ENCODE results near the gene ARMC3. TPM values are rescaled to one million over a fixed set of nuclear protein-coding genes. Genes with fewer than 3 reads are reported as not detected.
"Not testable (repeated sequence)": the region's sequence is repeated elsewhere in the genome, so short reads cannot be mapped to it uniquely, and the experiment has no call there.

ARMC3 gene
- total RNA-seq, 2 experiments from 2014 or later, result not detected

DNA sequence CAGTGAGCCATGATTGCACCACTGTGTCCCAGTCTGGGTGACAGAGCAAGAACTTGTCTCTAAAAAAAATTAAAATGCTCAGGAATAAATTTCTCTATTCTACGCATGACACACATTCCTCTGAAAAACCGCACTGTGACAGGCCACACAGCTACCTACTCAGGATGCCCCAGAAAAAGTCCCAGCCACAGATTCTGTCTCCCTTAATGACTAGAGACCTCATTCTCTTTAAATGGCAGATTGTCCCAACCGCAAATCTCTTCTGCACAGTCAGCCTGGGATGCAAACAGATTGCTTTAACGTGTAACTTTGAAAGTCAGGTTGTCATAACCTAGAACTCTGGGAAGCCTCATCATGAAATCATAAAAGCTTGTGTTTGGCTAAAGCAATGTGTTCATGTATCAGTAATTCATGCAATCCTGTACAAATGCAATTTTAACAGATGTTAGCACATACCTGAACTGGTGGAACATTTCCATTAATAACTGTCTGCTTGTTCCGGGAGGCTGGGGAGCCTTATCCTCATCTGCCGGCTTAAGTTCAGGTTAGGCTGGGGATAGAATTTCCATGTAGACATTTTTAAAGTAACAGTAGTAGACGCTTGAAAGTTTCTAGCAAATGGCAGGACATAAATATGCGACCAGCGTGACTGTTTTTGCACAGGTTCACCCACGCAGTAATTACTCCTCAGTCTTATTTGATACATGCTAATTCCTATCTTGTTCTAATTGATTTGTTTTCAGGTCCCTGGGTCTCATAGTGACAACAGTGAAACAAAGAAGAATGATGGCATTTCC lies 141.4 kb downstream of the ARMC3 start:
- no peaks in the 10 kb centered on the region for H3K36me3 Mint-ChIP-seq (ENCODE audit: low read depth)
- H3K27me3 Mint-ChIP-seq, result no peaks in the 10 kb centered on the region
- H3K27ac Mint-ChIP-seq, result no peak overlapping the region
- ChIA-PET CTCF (interaction anchor here (0.7 to 1.2 kb wide), 4 partner anchors 16 to 1085 kb away, joined by 3 to 4 read pairs (median 3); no protein-coding TSS in a partner anchor), POLR2A (no interaction called here)
- H3K9me3 Mint-ChIP-seq, result no peaks in the 10 kb centered on the region
- no peak overlapping the region for H3K4me3 Mint-ChIP-seq
- DNase-seq, result no peak
- peaks cover 8% of the 10 kb centered on the region for H3K4me1 Mint-ChIP-seq

DNA sequence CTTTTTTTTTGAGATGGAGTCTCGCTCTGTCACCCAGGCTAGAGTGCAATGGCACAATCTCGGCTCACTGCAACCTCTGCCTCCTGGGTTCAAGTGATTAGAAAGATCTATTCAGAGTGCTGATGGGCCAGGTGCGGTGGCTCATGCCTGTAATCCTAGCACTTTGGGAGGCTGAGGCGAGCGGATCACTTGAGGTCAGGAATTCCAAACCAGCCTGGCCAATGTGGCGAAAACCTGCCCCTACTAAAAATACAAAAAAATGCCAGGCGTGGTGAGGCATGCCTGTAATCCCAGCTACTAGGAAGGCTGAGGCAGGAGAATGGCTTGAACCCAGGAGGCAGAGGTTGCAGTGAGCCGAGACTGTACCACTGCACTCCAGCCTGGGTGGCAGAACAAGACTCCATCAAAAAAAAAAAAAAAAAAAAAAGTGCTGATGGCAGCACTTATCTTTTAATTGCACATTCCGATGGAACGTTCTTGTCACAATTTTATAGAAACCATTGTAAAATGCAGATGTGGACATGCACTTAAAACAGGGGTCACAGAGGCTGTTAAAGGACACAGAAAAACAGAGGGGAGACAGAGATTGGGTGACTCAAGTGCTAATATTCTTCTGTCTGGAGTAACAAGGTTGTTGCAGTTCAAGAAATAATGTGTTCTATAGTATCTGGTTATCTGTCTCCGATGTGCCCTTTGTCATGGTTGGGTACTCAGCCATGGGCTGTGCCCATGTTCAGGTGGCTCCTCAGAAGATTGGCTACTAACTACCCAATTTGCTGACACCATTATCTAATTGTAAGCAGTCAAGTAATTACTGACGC lies 142.4 kb downstream of the ARMC3 start:
- H3K9me3 Mint-ChIP-seq; CTCF ChIA-PET; H3K4me1 Mint-ChIP-seq; H3K27ac Mint-ChIP-seq; H3K4me3 Mint-ChIP-seq; POLR2A ChIA-PET; H3K27me3 Mint-ChIP-seq; DNase-seq; H3K36me3 Mint-ChIP-seq (ENCODE audit: low read depth): not testable (repeated sequence)

DNA sequence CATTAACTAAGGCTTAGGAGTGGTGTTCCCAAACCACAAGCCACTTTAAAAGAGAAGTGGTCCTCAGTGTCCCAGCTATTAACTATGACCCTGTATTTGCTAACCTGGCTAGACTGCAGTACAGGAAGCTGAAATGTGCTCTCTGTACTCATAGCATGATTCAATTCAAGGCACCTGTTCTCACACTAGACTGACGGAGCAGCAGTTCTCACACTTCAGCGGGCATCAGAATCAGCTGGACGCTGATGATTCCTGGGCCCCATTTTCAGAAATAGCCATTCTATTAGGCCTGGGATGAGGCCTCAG lies 143.0 kb downstream of the ARMC3 start:
- DNase-seq, result no peak
- Mint-ChIP-seq H3K4me3 (no peak overlapping the region), H3K9me3 (no peaks in the 10 kb centered on the region), H3K36me3 (ENCODE audit: low read depth) (no peaks in the 10 kb centered on the region), H3K4me1 (peaks cover 8% of the 10 kb centered on the region), H3K27ac (no peak overlapping the region), H3K27me3 (no peaks in the 10 kb centered on the region)
- ChIA-PET POLR2A (no interaction called here), CTCF (no interaction called here)

DNA sequence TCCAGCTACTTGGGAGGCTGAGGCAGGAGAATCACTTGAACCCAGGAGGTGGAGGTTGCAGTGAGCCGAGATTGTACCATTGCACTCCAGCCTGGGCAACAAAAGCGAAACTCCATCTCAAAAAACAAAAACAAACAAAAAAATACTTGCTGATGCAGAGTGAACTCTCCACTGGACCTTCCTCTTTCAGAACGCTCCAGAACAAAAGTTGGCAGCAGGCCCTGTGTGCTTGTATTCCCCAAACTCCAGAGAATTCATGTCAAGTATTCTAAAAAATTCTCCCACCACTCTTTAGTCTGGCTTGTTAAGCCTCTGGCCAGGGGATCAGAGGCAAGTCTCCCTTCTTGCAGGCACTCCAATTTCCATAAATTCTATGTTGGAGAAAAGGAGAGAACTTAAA lies 144.7 kb downstream of the ARMC3 start:
- H3K27ac Mint-ChIP-seq; DNase-seq; H3K27me3 Mint-ChIP-seq; H3K9me3 Mint-ChIP-seq; H3K4me1 Mint-ChIP-seq; POLR2A ChIA-PET; H3K4me3 Mint-ChIP-seq; CTCF ChIA-PET; H3K36me3 Mint-ChIP-seq (ENCODE audit: low read depth): not testable (repeated sequence)

DNA sequence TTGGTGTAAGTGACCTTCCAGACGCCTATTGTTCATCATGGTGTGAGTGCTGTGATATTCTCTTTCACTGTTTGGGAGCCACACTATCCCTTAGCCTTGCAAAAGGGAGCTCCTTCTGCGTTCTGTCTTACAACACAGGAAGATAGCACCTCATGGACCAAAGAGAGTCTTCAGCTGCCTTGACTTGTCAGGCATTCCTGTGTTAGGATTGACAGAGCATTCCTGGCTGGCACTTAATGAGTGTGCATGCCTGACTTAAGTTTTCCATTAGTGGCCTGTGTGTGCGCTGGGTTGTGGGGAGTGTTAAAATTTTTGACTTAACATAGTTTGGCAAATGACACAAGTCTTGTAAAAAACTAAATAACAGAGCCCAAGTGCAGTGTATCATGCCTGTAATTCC lies 145.7 kb downstream of the ARMC3 start:
- CTCF ChIA-PET, result no interaction called here
- no peaks in the 10 kb centered on the region for H3K9me3 Mint-ChIP-seq
- no peak overlapping the region for H3K27ac Mint-ChIP-seq
- H3K27me3 Mint-ChIP-seq, result peaks cover 9% of the 10 kb centered on the region
- H3K4me1 Mint-ChIP-seq, result peaks cover 5% of the 10 kb centered on the region
- DNase-seq, result no peak
- POLR2A ChIA-PET, result no interaction called here
- no peaks in the 10 kb centered on the region for H3K36me3 Mint-ChIP-seq (ENCODE audit: low read depth)
- no peak overlapping the region for H3K4me3 Mint-ChIP-seq

DNA sequence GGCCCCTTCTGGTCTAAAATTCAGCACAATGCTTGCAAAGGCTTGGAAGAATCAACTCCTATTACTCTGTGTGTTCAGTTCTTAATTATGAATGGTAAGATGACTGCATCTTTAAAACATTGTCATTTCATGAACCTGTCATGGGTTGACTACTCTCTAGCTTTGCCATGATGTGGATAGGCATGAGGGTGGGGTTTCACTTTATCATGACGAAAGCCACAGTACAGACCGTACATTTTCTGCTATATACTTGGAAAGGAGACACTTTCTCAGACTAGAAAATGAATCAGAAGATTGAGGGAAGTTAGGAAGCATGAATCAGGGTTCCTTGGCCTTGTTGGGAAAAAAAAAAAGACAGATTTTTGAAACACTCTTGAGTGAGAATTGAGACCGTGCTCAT lies 147.8 kb downstream of the ARMC3 start:
- no peaks in the 10 kb centered on the region for H3K9me3 Mint-ChIP-seq
- H3K36me3 Mint-ChIP-seq (ENCODE audit: low read depth), result no peaks in the 10 kb centered on the region
- DNase-seq, result no peak
- ChIA-PET CTCF (no interaction called here), POLR2A (no interaction called here)
- H3K4me1 Mint-ChIP-seq, result peaks cover 3% of the 10 kb centered on the region
- H3K27me3 Mint-ChIP-seq, result peaks cover 19% of the 10 kb centered on the region
- no peak overlapping the region for H3K27ac Mint-ChIP-seq
- H3K4me3 Mint-ChIP-seq, result no peak overlapping the region

DNA sequence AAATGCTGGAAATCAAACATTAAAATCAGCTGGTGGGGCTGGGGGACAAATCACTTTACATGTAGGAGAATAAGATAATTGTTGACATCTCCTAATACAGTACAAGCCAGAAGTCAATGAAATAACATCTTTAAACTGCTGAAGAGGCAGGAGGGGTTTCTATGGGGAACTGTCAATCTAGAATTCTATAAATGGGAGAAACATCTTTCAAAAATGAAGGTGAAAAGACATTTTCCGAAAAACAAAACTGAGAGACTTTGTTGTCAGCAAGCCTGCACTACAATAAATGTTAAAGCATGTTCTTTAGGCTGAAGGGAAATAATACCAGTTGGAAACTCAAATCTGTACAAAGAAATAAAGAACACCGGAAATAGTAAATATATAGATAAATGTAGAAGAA lies 150.3 kb downstream of the ARMC3 start:
- Mint-ChIP-seq H3K27me3 (peaks cover 35% of the 10 kb centered on the region), H3K4me3 (no peak overlapping the region), H3K4me1 (no peaks in the 10 kb centered on the region), H3K27ac (no peak overlapping the region), H3K36me3 (ENCODE audit: low read depth) (no peaks in the 10 kb centered on the region), H3K9me3 (no peaks in the 10 kb centered on the region)
- CTCF ChIA-PET, result no interaction called here
- POLR2A ChIA-PET, result no interaction called here
- no peak for DNase-seq

DNA sequence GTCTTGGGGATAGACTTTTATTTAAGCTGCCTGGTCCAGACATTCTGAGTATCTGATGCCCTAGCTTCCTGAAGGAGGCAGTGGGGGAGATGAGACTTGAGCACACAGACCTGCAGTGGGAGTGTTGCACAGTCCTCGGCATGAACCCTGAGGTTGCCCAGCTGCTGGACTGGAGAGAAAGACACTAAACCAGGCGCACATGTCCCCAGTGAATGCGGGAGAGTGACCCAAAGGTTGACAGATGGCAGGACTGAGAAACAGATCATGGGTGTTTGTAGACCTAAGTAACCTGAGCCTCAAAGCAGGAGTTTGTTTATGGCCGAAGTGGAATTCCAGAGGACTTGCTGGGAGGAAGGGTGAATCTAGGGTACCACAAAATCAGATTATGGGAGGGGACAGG lies 151.8 kb downstream of the ARMC3 start:
- DNase-seq, result no peak
- Mint-ChIP-seq H3K27ac (no peak overlapping the region), H3K4me1 (no peaks in the 10 kb centered on the region), H3K27me3 (peaks cover 41% of the 10 kb centered on the region), H3K36me3 (ENCODE audit: low read depth) (no peaks in the 10 kb centered on the region), H3K4me3 (no peak overlapping the region), H3K9me3 (no peaks in the 10 kb centered on the region)
- POLR2A ChIA-PET, result no interaction called here
- CTCF ChIA-PET, result no interaction called here

DNA sequence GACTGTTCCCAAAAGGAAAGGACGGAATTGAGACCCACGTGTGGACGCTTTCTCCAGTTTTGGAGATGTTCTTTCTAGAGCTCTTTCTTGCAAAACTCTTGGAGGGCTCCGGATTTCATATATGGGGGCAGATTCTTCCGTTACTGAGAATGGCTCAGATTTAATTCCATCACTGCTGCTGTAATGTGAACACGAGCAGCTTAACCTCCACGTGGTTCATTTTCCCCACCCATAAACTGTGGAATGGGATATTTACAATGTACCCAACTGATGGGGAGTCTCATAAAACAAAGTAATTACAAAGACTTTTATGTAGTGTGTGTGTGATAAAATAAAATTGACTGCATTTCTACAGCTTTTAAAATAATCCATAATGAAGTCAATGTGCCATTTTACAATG lies 152.4 kb downstream of the ARMC3 start:
- ChIA-PET POLR2A (no interaction called here), CTCF (no interaction called here)
- peaks cover 43% of the 10 kb centered on the region for H3K27me3 Mint-ChIP-seq
- DNase-seq, result no peak
- no peak overlapping the region for H3K27ac Mint-ChIP-seq
- no peaks in the 10 kb centered on the region for H3K4me1 Mint-ChIP-seq
- no peak overlapping the region for H3K4me3 Mint-ChIP-seq
- no peaks in the 10 kb centered on the region for H3K9me3 Mint-ChIP-seq
- H3K36me3 Mint-ChIP-seq (ENCODE audit: low read depth), result no peaks in the 10 kb centered on the region

DNA sequence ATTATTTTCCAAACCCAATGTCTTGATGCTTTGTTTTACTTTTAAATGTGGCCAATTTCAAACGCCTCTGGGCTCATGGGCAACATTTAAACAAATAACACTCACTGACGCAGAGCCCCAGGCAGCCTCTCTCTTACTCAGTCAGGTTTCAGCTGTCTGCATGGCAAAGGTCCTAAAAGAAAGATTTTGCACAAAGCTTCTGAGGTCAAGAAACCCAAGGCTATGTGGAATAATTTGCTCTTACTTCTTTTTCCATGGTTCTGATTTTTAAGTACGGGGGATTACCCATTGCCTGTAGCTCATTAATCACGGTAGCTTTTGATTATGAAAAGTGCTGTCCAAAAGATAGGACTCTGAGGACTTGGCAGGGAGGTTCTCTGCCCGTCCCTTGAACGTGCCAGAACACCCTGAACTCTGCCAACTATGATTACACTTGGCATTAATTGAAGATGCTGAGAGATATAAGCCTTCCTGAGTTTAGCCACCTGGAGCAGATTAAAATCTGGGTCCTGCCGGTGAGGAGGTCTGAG lies 153.4 kb downstream of the ARMC3 start:
- POLR2A ChIA-PET, result no interaction called here
- CTCF ChIA-PET, result no interaction called here

DNA sequence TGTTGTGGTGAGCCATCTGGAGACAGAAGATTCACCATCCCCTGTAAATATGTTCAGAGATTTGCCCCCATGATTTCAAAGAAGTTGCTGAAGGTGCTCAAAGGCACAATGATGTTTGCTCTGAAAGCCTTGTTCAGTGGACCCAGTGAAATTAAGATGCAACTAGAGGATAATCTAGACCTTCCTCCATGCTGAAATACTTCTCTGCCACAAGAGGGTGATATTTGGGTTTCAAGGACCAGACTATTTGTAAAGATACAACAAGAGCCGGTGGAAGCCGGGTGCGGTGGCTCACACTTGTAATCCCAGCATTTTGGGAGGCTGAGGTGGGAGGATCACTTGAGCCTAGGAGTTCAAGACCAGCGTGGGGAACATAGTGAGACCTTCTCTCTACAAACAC lies 154.0 kb downstream of the ARMC3 start:
- DNase-seq, result no peak
- H3K27ac Mint-ChIP-seq, result no peak overlapping the region
- H3K36me3 Mint-ChIP-seq (ENCODE audit: low read depth), result no peaks in the 10 kb centered on the region
- CTCF ChIA-PET, result no interaction called here
- H3K4me3 Mint-ChIP-seq, result no peak overlapping the region
- H3K27me3 Mint-ChIP-seq, result peaks cover 46% of the 10 kb centered on the region
- POLR2A ChIA-PET, result no interaction called here
- no peaks in the 10 kb centered on the region for H3K9me3 Mint-ChIP-seq
- H3K4me1 Mint-ChIP-seq, result no peaks in the 10 kb centered on the region

More for the DNA sequence above, 153.4 kb downstream of the ARMC3 start:
- H3K9me3 Mint-ChIP-seq, result no peaks in the 10 kb centered on the region
- no peak overlapping the region for H3K4me3 Mint-ChIP-seq
- no peaks in the 10 kb centered on the region for H3K4me1 Mint-ChIP-seq
- no peak for DNase-seq
- H3K27me3 Mint-ChIP-seq, result peaks cover 45% of the 10 kb centered on the region
- H3K36me3 Mint-ChIP-seq (ENCODE audit: low read depth), result no peaks in the 10 kb centered on the region
- H3K27ac Mint-ChIP-seq, result no peak overlapping the region
